SK-N-SH (cell line): ENCODE data around the gene KIF16B. TPM values are rescaled to one million over a fixed set of nuclear protein-coding genes. Genes with fewer than 3 reads are reported as not detected.

Experiments used
- CTCF ChIA-PET: fragments of 300-600, 350-600 bp; formaldehyde crosslinking; extraction: SDS; loops from one replicate; lab custom pipeline; 2021; lab: Yijun Ruan, JAX
- POLR2A ChIA-PET: fragments of 350-600 bp; sonication (Branson Sonifier 250); formaldehyde crosslinking; extraction: SDS; loops from one replicate; lab custom pipeline; 2020; ENCODE audit warnings: antibody characterized with exemption, inconsistent platforms; lab: Yijun Ruan, JAX
- DNase-seq: peaks from one replicate; pipeline ENCODE4 v3.0.0; 2012
- H2AFZ ChIP-seq: fragments of 200-600 bp; sonication (generic); 2 replicates; pipeline ENCODE4 v1.8.1; 2016; ENCODE audit warnings: antibody characterized with exemption, mild to moderate bottlenecking, low read depth
- H3F3A ChIP-seq: fragments of 200-600 bp; sonication (generic); replicated peaks from 2 replicates; pipeline ENCODE3; 2016; ENCODE audit warnings: antibody characterized with exemption, mild to moderate bottlenecking; ENCODE audit not compliant: insufficient read depth
- H3K27ac ChIP-seq, 2 experiments: fragments of 200-500 bp in 1 of 2; fragments of 200-600 bp in 1 of 2; sonication (Bioruptor generic) in 1 of 2; sonication (generic), shearing (Covaris generic) in 1 of 2; 2 replicates each; pipeline versions ENCODE4 v1.5.1 to v1.6.1; 2014 to 2016; ENCODE audit warnings: low read depth in 2 of 2, inconsistent platforms in 1 of 2, low read length in 1 of 2, mild to moderate bottlenecking in 1 of 2, mixed read lengths in 1 of 2
- H3K27me3 ChIP-seq: fragments of 200-600 bp; sonication (generic), shearing (Covaris generic); 2 replicates; pipeline ENCODE4 v1.6.1; 2016; ENCODE audit warnings: mixed run types; ENCODE audit not compliant: insufficient read depth
- H3K36me3 ChIP-seq, 2 experiments: fragments of 200-500 bp in 1 of 2; fragments of 200-600 bp in 1 of 2; sonication (Bioruptor generic) in 1 of 2; sonication (generic) in 1 of 2; replicated peaks in 1 of 2; 2 replicates each; pipeline versions ENCODE3 to v1.5.1; 2014 to 2016; ENCODE audit warnings: low read length in 1 of 2, mild to moderate bottlenecking in 1 of 2; ENCODE audit not compliant: insufficient read depth in 2 of 2, control insufficient read depth in 1 of 2
- H3K4me1 ChIP-seq, 2 experiments: fragments of 200-500 bp in 1 of 2; fragments of 200-600 bp in 1 of 2; sonication (Bioruptor generic) in 1 of 2; sonication (generic), shearing (Covaris generic) in 1 of 2; 2 replicates each; pipeline versions ENCODE4 v1.5.1 to v1.6.1; 2014 to 2016; ENCODE audit warnings: low read depth in 1 of 2, low read length in 1 of 2, mixed run types in 1 of 2; ENCODE audit not compliant: insufficient read depth in 2 of 2, control insufficient read depth in 1 of 2
- H3K4me2 ChIP-seq: fragments of 200-600 bp; sonication (generic), shearing (Covaris generic); 2 replicates; pipeline ENCODE4 v1.6.1; 2017; ENCODE audit warnings: mixed run types
- H3K4me3 ChIP-seq, 2 experiments: fragments of 200-500 bp in 1 of 2; fragments of 200-600 bp in 1 of 2; sonication (Bioruptor generic) in 1 of 2; sonication (generic), shearing (Covaris generic) in 1 of 2; 2 replicates each; pipeline versions ENCODE4 v1.5.1 to v1.8.1; 2014 to 2016; ENCODE audit warnings: low read depth in 2 of 2, inconsistent platforms in 1 of 2, low read length in 1 of 2, mild to moderate bottlenecking in 1 of 2, mixed read lengths in 1 of 2, moderate library complexity in 1 of 2
- H3K79me2 ChIP-seq: fragments of 200-600 bp; sonication (generic); 2 replicates; pipeline ENCODE4 v1.8.1; 2017; ENCODE audit warnings: mild to moderate bottlenecking; ENCODE audit not compliant: insufficient read depth
- H3K9ac ChIP-seq: fragments of 200-600 bp; sonication (generic); 2 replicates; pipeline ENCODE4 v1.6.1; 2017; ENCODE audit warnings: mixed run types
- H3K9me2 ChIP-seq: fragments of 200-600 bp; sonication (generic); 2 replicates; pipeline ENCODE4 v1.6.1; 2017; ENCODE audit warnings: mixed run types
- H3K9me3 ChIP-seq: fragments of 200-600 bp; sonication (generic); 2 replicates; pipeline ENCODE4 v1.6.1; 2017; ENCODE audit warnings: mixed run types, mild to moderate bottlenecking, moderate library complexity
- H4K20me1 ChIP-seq: fragments of 200-600 bp; sonication (generic); 2 replicates; pipeline ENCODE4 v1.6.1; 2017; ENCODE audit warnings: mild to moderate bottlenecking, mixed run types; ENCODE audit not compliant: insufficient read depth
- CHD2 ChIP-seq: fragments of 150-350 bp; IDR thresholded peaks from 2 replicates; pipeline ENCODE4 v1.6.1; 2018; ENCODE audit warnings: low read length; ENCODE audit not compliant: partially characterized antibody
- CTCF ChIP-seq: fragments of 200-600 bp; sonication (generic); IDR thresholded peaks from 2 replicates; pipeline ENCODE4 v1.6.1; 2017; ENCODE audit warnings: antibody characterized with exemption, mild to moderate bottlenecking, moderate library complexity
- EP300 ChIP-seq, 2 experiments: IDR thresholded peaks; 2 replicates each; pipeline versions ENCODE4 v1.4.0 to v1.6.1; 2012; ENCODE audit warnings: borderline replicate concordance in 1 of 2, low read depth in 1 of 2, low read length in 1 of 2
- GABPA ChIP-seq: IDR thresholded peaks from 2 replicates; pipeline ENCODE4 v1.4.0; 2012; ENCODE audit warnings: low read depth, mild to moderate bottlenecking
- GATA2 ChIP-seq: sonication (generic); formaldehyde crosslinking; IDR thresholded peaks from 2 replicates; pipeline ENCODE4 v1.5.0; 2020; ENCODE audit warnings: mild to moderate bottlenecking, missing genetic modification reagents
- IRF3 ChIP-seq: fragments of 150-350 bp; IDR thresholded peaks from 2 replicates; pipeline ENCODE4 v1.6.1; 2016; ENCODE audit warnings: mild to moderate bottlenecking, low read depth, low read length
- JUND ChIP-seq: IDR thresholded peaks from 2 replicates; pipeline ENCODE4 v1.4.0; 2012
- MAX ChIP-seq: IDR thresholded peaks from 2 replicates; pipeline ENCODE4 v1.4.0; 2012; ENCODE audit warnings: low read depth
- NFIC ChIP-seq: IDR thresholded peaks from 2 replicates; pipeline ENCODE4 v1.4.0; 2012; ENCODE audit warnings: borderline replicate concordance
- NRF1 ChIP-seq: IDR thresholded peaks from 2 replicates; pipeline ENCODE4 v1.6.1; 2012; ENCODE audit warnings: low read depth, mild to moderate bottlenecking, low read length
- PBX3 ChIP-seq: IDR thresholded peaks from 2 replicates; pipeline ENCODE4; 2012
- REST ChIP-seq: IDR thresholded peaks from 2 replicates; pipeline ENCODE4 v1.6.1; 2012; ENCODE audit warnings: mild to moderate bottlenecking, low read depth, low read length, moderate library complexity
- RXRA ChIP-seq: IDR thresholded peaks from 2 replicates; pipeline ENCODE4 v1.4.0; 2012; ENCODE audit warnings: low read depth, mild to moderate bottlenecking, borderline replicate concordance
- SIN3A ChIP-seq: IDR thresholded peaks from 2 replicates; pipeline ENCODE4 v1.6.1; 2012; ENCODE audit warnings: low read depth, mild to moderate bottlenecking, low read length, moderate library complexity, borderline replicate concordance
- TCF12 ChIP-seq: IDR thresholded peaks from 2 replicates; pipeline ENCODE4 v1.4.0; 2012
- TEAD4 ChIP-seq: IDR thresholded peaks from 2 replicates; pipeline ENCODE4 v1.4.0; 2012; ENCODE audit warnings: mild to moderate bottlenecking, borderline replicate concordance; ENCODE audit not compliant: insufficient read depth
- YY1 ChIP-seq: IDR thresholded peaks from 2 replicates; pipeline ENCODE4 v1.4.0; 2012; ENCODE audit warnings: low read depth, mild to moderate bottlenecking
- WGBS: methylation state at CpG from one replicate; pipeline ENCODE4 v1.1.6; 2017; ENCODE audit warnings: low lambda C conversion rate; 5-methylcytosine and 5-hydroxymethylcytosine counted together
- polyA plus RNA-seq, 3 experiments: library from polyadenylated mRNA; depleted of rRNA; stranded (reverse); fragments of >200 nt; gene quantifications; 2 replicates each; pipeline ENCODE4 v1.2.3, GENCODE V29; 2012

Gene KIF16B
- polyA plus RNA-seq, 1 of the 3 experiments (the other 2 are of a cell fraction), result 3.3 TPM

GRCh38 chr20:16381444-16381843, 191.8 kb downstream of the KIF16B start:
- no peak for TF ChIP-seq GATA2 (CRISPR knock-in tag)
- TF ChIP-seq CTCF, result no peak
- TF ChIP-seq YY1, result no peak
- TF ChIP-seq TEAD4, result no peak
- TF ChIP-seq SIN3A, result no peak
- TF ChIP-seq CHD2, result no peak
- Histone ChIP-seq H4K20me1 (no peaks in the 10 kb centered on the region), H3K9ac (no peak overlapping the region), H3K4me3 (no peak overlapping the region), H3K9me3 (no peaks in the 10 kb centered on the region), H3K27me3 (no peaks in the 10 kb centered on the region), H3K36me3 (peaks cover 0 to 5% of the 10 kb centered on the region in 2 experiments), H3K4me2 (no peak overlapping the region), H2AFZ (no peak overlapping the region), H3K4me1 (no peaks in the 10 kb centered on the region), H3K27ac (no peak overlapping the region), H3K79me2 (no peaks in the 10 kb centered on the region), H3F3A (no peaks in the 10 kb centered on the region), H3K9me2 (no peaks in the 10 kb centered on the region)
- ChIA-PET CTCF (no interaction called here), POLR2A (no interaction called here)
- WGBS, result 86% methylated on average over 2 of the region's 2 CpGs
- DNase-seq, result peak; percentile 11

GRCh38 chr20:16378712-16379370, 194.4 kb downstream of the KIF16B start:
- H3K4me1 ChIP-seq, result no peaks in the 10 kb centered on the region
- H3K27ac ChIP-seq, result no peak overlapping the region
- 93% methylated on average over 7 of the region's 7 CpGs for WGBS
- H3K4me2 ChIP-seq, result no peak overlapping the region
- POLR2A ChIA-PET, result no interaction called here
- no peaks in the 10 kb centered on the region for H3K79me2 ChIP-seq
- CTCF ChIA-PET, result no interaction called here
- no peaks in the 10 kb centered on the region for H3F3A ChIP-seq
- no peaks in the 10 kb centered on the region for H3K9me3 ChIP-seq
- H3K36me3 ChIP-seq, result peaks cover 0 to 11% of the 10 kb centered on the region in 2 experiments
- no peak overlapping the region for H3K9ac ChIP-seq
- H2AFZ ChIP-seq, result no peak overlapping the region
- H3K27me3 ChIP-seq, result no peaks in the 10 kb centered on the region
- no peak overlapping the region for H3K4me3 ChIP-seq
- DNase-seq, result no peak
- H3K9me2 ChIP-seq, result no peaks in the 10 kb centered on the region
- H4K20me1 ChIP-seq, result no peaks in the 10 kb centered on the region
- TF ChIP-seq TCF12, result no peak
- no peak for TF ChIP-seq CTCF
- no peak for TF ChIP-seq MAX
- no peak for TF ChIP-seq NFIC
- TF ChIP-seq GATA2 (CRISPR knock-in tag), result no peak
- no peak for TF ChIP-seq EP300 (IDR thresholded peaks at IDR 0.05; ENCODE audit: borderline replicate concordance in 1 of 2, low read depth in 1 of 2, low read length in 1 of 2)
- no peak for TF ChIP-seq NRF1
- no peak for TF ChIP-seq REST
- TF ChIP-seq PBX3, result no peak
- TF ChIP-seq IRF3, result no peak
- no peak for TF ChIP-seq RXRA
- no peak for TF ChIP-seq GABPA
- TF ChIP-seq JUND, result no peak
